GM19452 (cell line): ENCODE results near the gene FOXD1.
"Not testable (repeated sequence)": the region's sequence is repeated elsewhere in the genome, so short reads cannot be mapped to it uniquely, and the experiment has no call there.

ENCODE experiments used
- ATAC-seq: cut with Tn5 transposase; IDR thresholded peaks from one replicate; pipeline ENCODE4 v1.9.1; 2021; ENCODE audit not compliant: unreplicated experiment

Gene FOXD1

DNA sequence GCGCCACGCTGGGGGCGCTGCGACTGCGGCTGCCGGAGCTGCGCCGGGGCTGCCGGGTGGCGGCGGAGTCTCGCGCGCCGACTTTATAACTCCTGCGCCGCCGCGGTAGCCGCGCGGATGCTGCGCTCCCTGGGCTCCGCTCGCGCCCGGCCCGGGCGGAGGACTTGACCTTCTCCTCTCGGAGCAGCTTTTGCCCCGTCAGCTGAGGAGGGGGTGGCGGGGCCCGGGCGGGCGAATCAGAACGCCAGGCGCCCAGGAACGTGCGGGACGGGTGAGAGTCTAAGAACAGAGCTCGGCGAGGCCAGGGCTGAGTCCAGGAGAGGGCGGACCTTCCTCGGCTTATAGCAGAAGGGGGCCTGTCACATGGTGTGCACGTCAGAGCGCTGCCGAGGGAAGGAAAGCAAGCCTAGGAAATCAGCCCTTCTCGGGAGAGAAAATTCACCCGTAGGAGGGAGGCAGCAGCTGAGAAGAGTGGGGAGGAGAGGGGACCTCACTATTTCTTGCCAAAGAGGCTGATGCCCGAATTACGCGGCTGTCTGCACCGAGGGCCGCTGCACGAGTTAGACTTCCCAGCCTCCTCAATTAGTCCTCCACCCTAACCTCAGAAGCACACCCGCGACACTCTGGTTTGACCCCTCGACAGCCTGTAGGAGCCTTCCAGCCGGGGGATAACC, at the start of gene FOXD1:
Gene FOXD1, minus strand, starts transcription at position 315 of the 674 bp plus-strand sequence. CDS start 415 bp downstream, outside the sequence.
- no peak for ATAC-seq

DNA sequence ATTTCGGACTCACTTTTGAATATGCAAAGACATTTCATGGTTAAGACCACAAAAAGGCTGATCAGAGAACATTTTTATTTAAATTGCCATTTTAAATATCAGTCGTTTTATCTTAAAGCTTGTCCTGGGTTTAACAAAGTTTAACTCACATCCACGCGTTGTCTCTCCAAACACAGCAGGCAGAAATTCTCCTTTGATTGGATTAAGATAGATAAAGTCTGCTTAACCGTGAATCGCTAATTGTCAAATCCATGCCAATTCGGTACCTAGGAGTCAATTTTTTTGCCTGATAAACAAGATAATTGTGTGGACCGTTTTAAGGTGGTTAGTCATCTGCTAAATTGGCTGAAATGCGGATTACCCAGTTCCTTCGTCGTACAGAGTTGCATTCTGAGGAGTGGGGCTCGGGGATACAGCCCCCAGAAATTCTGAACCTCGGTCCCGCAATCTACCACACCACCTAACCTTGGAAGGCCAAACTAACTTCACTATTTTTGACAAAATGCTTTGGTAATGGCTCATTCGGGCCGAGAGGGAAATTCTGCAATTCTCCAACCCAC, 49.0 kb upstream of the FOXD1 start:
- no peak for ATAC-seq

DNA sequence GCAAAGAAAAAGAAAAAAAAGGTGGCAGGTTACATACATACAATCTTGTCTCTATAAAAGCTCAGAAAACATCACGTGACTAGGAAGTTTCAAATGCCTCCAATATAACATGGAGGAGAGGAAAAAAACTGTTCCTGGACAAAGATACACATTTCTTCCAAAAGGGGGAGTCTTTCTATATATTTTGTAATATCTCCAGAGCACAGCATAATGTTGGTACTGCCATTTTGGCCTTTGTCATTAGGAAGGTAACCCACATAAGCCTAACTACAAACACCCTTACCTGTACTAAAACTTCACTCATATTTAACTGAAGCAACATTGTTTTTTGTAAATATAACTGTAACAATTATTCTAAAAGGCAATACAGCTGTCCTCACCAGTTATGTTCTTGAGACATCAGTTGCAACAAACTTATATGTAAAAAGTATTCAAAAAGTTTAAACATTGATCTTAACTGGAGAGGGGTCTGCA, 48.4 kb upstream of the FOXD1 start:
- no peak for ATAC-seq

DNA sequence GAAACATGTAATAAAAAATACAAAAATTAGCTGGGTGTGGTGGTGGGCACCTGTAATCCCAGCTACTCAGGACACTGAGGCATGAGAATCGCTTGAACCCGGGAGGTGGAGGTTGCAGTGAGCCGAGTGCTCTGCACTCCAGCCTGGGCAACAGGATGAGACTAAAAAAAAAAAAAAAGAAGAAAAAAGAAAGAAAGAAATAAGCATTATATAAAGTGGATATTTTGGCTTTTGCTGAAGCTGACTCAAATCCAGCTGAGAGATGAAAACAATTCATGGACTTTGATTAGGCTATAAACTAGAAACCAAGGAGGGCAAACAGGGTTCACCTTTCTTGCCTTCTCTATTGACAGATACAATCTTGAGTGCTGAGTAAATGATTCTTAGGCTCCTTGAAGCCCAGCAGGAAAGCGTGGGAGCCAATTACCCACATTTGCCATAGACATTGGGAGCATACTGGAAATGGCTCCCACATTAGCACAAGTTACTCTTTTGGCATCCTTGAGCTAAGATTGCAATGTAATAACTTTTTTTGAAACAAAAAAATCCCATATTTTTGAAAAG, 47.3 kb upstream of the FOXD1 start:
- ATAC-seq = no peak

DNA sequence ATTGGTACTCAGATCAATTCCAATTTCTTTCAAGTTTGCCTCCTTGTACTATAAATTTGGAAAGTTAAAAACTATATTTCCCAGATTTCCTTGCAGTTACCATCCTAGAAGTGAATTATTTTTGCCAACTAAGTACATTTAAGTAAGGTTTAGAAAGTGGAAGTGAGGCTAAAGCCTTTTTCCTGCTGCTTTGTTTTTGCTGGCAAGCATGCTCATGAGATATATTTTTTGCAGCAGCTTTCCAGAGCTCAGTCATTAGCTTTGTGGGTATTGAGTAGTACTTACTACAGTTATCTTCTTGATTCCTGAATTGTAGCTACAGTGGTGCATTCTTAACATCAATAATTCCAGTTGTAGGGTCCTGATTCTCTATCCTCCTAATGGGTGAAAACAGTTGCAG, 46.1 kb upstream of the FOXD1 start:
- ATAC-seq = no peak

DNA sequence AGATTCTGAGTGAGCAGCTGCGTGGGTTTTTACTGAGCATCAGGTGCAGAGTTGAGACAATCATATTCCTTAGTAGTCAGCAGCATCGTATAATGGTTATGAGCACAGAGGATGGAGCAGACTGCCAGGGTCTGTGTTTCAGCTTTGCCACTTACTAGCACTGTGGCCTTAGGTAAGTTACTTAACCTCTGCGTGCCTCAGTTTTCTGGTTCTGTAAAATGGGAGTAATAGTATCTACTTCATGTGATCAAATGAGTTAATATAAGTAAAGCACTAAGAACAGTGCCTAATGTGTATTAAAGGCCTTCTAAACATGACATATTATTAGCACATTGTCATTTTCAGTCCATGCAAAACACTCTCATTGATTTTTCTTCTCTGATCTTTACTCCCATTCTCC, 44.8 kb upstream of the FOXD1 start:
- ATAC-seq = no peak

DNA sequence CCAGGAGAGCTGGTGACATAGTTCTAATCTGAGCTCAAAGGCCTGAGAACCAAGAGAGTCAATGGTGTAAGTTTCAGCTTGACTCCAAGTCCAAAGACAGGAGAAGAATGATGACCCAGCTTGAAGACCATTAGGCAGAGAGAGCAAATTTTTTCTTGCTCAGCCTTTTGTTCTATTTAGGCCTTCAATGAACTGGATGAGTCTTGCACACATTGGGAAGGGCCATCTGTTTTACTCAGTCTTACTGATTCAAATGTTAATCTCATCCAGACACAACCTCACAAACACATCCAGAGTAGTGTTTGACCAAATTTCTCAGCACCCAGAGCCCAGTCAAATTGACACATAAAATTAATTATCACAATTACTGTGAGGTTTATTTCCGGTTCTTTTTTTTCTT, 42.6 kb upstream of the FOXD1 start:
- no peak for ATAC-seq

DNA sequence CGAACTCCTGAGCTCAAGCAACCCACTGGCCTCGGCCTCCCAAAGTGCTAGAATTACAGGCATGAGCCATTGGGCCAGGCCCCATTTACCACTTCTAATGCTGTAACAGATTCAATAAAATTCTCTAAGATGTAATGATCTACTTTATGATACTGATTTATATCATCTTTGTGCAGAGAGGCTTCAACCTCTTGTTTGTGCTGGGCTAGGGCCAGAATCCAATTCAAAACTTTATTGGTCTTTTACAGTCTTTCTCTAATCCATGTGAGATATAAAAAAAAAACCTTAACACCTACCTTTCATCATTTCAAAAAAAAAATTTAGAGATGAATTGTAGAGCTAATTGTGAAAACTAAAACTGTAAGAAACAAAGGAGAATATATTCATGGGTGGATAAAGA, 41.5 kb upstream of the FOXD1 start:
- ATAC-seq = no peak

DNA sequence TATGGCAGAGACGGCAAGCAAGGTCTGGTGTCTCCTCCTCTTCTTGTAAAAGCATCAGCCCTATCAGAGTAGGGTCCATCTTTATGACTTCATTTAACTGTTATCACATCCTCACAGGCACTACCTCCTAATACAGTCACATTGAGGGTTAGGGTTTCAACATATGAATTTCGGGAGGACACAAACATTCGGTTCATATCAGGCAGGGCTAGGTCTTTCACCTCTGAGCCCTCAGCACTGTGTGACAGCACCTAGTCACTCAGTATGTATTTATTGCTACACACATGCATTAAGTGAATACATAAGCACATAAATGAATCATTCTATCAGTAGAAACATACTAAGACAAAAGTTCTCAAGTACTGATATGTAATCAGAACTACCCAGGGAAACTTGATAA, 40.2 kb upstream of the FOXD1 start:
- no peak for ATAC-seq

DNA sequence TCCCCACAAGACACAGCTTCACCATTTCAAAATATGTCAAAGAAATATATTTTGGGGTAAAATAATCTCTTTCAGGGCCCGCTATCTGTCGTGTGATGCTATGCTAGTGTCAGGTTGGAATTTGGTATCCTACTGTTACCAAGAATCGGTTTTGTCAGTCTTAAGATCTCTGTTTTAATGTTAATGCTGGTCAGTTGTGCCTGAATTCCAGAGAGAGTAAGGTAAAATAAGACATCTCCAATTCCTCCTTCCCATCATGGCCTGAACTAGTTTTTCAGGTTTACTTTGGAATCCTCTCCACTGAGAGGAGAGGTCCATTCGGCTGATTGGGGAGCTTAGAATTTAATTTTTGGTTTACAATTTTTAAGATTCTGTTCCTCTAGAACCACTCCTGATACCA, 39.2 kb upstream of the FOXD1 start:
- ATAC-seq = no peak

DNA sequence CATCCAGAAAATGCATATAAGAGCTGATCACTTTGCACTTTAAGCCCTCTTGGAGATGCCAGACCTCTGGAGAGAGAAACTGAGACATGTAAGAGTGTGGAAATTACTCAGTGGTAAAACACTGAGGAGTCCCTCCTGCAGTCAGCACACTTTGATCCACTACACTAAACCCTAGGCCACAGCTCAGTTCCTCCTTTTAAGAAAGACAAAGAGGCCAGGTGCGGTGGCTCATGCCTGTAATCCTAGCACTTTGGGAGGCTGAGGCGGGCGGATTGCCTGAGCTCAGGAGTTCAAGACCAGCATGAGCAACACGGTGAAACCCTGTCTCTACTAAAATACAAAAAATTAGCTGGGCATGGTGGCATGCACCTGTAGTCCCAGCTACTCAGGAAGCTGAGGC, 38.7 kb upstream of the FOXD1 start:
- not testable (repeated sequence) for ATAC-seq

DNA sequence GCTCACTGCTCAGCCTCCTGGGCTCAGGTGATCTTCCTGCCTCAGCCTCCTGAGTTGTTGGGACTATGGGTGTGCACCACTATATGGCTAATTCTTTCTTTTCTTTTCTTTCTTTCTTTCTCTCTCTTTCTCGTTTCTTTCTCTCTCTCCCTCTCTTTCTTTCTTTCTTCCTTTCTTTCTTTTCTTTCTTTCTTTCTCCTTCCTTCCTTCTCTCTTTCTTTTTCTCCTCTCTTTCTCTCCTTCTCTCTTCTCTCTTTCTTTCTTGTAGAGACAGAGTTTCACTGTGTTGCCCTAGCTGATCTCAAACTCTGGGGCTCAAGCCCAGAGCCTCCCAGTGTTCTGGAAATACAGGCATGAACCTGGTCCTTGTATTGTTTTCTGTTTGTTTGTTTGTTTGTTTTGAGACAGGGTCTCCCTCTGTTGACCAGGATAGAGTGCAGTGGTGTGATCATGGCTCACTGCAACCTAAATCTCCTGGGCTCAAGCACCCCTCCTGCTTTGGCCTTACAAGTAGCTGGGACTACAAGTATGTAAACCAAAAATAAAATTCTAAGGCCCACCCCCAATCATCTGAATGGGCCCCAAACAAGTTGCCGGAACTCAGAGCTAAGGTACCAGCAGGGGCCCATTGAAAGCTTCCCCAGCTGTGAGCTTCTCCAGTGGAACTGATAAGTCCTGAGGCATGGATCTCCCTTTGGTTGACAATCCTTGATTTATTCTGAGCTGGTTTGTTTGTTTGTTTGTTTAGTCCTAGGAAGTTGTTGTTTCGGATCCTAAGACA, 37.7 kb upstream of the FOXD1 start:
- ATAC-seq = no peak

DNA sequence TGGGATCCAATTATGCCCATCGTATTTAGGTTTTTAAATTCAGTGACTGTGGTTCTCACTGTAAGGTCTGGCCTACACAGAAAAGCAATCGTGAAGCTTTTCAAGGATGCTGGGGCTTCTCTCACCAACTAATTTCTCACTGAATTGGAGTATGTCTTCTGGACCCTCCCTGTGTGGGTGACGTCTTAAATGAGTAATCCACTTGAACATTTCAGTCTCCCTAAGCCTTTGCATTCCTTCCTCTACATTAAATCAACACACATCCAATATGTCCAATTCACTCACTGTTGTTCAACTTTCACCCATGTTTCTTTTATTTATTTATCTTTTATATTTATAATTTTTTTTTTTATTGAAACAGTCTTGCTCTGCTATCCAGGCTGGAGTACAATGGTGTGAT, 37.1 kb upstream of the FOXD1 start:
- no peak for ATAC-seq

DNA sequence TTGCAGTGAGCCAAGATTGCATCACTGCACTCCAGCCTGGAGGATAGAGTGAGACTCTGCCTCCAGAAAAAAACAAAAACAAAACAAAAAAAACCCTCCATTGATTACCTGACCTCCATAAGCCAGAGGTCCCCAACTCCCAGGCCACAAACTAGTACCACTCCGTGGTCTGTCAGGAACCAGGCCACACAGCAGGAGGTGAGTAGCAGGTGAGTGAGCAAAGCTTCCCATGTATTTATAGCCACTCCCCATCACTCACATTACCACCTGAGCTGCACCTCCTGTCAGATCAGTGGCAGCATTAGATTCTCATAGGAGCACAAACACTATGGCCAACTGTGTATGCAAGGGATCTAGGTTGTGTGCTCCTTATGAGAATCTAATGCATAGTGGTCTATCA, 35.9 kb upstream of the FOXD1 start:
- no peak for ATAC-seq

DNA sequence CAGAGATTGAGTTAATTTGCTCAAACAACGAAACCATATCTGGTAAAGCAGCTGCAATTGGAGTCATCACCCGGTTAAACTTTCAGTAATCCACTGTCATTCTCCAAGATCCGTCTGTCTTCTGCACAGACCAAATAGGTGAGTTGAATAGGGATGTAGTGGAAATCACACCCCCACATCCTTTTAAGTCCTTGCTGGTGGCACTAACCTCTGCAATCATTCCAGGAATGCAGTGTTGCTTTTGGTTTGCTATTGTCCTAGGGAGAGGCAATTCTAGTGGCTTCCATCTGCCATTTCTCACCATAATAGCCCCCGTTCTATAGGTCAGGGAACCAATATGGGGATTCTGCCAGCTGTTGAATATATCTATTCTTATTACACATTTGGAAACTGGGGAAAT, 35.1 kb upstream of the FOXD1 start:
- no peak for ATAC-seq

DNA sequence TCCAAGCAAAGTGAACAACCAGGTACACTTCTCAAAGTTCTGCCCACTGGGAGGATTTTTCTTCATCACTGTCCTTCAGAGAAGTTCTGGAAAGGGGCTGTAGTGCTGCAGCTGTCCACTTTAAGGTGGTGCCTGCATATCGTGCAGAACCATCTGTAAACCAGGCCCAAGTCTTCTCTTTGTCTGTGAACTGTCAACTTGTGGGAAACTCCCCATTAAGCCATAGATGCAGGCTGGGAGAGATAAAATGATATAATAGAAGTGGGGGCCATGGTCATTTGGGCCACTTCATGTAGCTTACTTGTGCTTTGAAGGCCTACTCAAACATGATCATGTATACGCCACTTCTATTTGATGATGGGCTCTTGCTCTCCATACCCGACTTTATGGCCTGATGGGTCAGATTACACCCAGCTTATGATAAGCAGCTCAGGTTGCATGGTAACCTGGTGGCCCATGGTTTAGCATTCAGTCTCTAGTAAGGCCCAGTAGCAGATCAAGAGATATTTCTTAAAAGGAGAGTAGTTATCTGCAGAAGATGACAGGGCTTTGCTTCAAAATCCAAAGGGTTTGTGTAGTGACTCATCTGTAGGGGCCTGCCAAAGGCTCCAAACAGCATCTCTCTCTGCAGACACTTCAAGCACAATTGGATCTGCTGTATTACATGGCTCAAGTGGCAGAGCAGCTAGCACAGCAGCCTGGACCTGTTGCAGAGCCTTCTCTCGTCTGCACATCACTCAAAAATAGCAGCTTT, 34.0 kb upstream of the FOXD1 start:
- ATAC-seq = no peak

DNA sequence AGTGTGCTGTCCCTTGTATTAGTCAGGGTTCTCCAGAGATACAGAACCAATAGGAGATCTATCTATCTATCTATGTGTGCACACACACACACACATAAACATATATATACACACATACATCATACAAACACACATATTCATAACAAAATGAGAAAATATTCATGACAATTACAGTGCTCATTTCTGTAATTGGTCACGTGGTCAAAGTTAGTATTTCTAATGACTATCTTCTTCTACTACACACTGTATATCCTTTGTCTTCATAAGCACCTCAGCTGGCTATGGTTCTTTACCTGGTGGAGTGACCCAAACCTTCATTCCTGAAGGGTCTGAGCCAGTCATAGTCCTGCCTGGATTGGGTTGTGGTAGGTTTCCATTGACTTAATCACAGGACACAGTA, 31.9 kb upstream of the FOXD1 start:
- ATAC-seq = no peak

DNA sequence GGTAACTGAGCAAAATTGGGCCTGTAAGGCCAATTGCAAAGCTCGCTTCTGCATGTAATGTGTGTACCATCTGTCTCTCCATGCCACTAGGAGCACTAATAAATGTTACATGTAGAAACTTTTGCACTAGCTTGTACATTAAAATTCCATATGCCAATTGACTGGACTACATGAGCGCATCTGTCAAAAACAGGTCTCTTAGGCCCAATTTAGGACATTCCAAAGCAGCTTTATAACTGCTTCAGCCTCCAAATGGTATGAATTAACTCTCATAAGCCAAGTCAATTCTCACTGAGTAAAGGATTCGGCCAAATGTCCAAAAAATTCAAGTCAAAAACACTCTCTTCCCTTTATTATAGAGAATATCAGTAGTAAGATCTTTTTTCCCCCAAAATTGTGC, 23.5 kb upstream of the FOXD1 start:
- no peak for ATAC-seq

DNA sequence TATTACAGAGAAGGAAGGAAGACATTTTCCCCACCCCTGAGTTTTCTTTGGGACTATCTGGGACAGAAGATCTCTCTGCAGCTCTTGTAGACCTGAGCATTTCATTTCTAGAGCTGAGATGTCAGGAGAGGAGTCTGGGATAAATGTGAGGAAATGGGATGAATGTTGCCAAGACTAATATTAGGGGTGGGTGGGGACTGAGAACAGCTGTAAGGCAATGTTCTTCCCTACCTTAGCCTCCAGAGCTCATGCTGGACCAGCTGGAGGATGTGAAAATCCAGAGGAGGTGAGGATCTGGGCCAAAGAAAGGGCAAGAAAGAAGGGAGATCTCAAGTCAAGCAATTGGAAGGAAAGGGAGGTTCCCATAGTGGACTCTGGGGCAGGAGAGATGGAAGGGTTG, 23.1 kb upstream of the FOXD1 start:
- ATAC-seq = no peak

DNA sequence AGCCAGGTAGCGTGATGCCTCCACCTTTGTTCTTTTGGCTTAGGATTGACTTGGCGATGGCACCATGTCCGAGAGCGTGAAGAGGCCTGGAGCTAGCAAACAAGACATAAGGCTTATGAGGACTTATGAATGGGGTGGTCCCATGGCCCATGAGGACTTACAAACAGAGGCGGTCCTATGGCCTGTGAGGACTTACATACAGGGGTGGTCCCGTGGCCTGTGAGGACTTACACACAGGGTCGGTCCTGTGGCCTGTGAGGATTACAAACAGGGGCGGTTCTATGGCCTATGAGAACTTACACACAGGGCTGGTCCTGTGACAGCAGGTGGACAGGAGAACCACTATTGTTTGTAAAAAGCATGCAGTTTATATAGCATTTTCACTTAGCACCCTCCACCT, 21.3 kb upstream of the FOXD1 start:
- no peak for ATAC-seq

DNA sequence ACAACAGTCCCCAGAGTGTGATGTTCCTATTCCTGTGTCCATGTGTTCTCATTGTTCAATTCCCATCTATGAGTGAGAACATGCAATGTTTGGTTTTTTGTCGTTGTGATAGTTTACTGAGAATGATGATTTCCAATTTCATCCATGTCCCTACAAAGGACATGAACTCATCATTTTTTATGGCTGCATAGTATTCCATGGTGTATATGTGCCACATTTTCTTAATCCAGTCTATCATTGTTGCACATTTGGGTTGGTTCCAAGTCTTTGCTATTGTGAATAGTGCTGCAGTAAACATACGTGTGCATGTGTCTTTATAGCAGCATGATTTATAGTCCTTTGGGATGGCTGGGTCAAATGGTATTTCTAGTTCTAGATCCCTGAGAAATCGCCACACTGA, 20.1 kb upstream of the FOXD1 start:
- ATAC-seq = not testable (repeated sequence)
